Body of pancreas (tissue), 4 donors: ENCODE measurements around the gene MUC6.

ENCODE experiments used
- CTCF ChIP-seq, 7 experiments: fragments of 450-650 bp in 4 of 7; fragments of 200-600 bp in 3 of 7; sonication (generic) in 3 of 7; IDR thresholded peaks; one replicate each; pipeline ENCODE4 v1.5.1; 2016 to 2019; ENCODE audit warnings: antibody characterized with exemption in 7 of 7
- POLR2A ChIP-seq, 3 donors: fragments of 450-650 bp; IDR thresholded peaks; one replicate each; pipeline ENCODE4 v1.6.1; 2016; ENCODE audit warnings: antibody characterized with exemption in 3 of 3, mild to moderate bottlenecking in 2 of 3

- TF ChIP-seq CTCF (IDR thresholded peaks at IDR 0.05), result no peak
- no peak for TF ChIP-seq POLR2A (IDR thresholded peaks at IDR 0.05)
Observed at GRCh38 chr11:1044160-1044559, 7.6 kb upstream of the MUC6 start.
